H9 (cell line): ENCODE data around the gene AFDN. TPM values are rescaled to one million over a fixed set of nuclear protein-coding genes. Genes with fewer than 3 reads are reported as not detected.

Experiments
- DNase-seq: peaks from one replicate; pipeline ENCODE4 v3.0.0-alpha.2; 2017
- H2AFZ ChIP-seq: one replicate; pipeline ENCODE4 v1.6.1; 2013; ENCODE audit warnings: mild to moderate bottlenecking, low read length, control low read depth, moderate library complexity
- H2AK5ac ChIP-seq: 2 replicates; pipeline ENCODE4 v1.6.1; 2013; ENCODE audit warnings: low read length, control low read depth, mixed read lengths; ENCODE audit not compliant: insufficient read length
- H2BK120ac ChIP-seq: one replicate; pipeline ENCODE4 v1.6.1; 2013; ENCODE audit warnings: low read depth, mild to moderate bottlenecking, low read length, control low read depth, inconsistent platforms; ENCODE audit not compliant: poor library complexity, severe bottlenecking
- H2BK12ac ChIP-seq: 2 replicates; pipeline ENCODE4 v1.6.1; 2013; ENCODE audit warnings: low read length, control low read depth, mixed read lengths, low read depth; ENCODE audit not compliant: insufficient read length
- H2BK15ac ChIP-seq: 2 replicates; pipeline ENCODE4 v1.6.1; 2013; ENCODE audit warnings: low read depth, low read length, control low read depth
- H2BK20ac ChIP-seq: one replicate; pipeline ENCODE4 v1.6.1; 2013; ENCODE audit warnings: low read depth, mild to moderate bottlenecking, low read length, control low read depth, inconsistent platforms; ENCODE audit not compliant: poor library complexity, severe bottlenecking
- H2BK5ac ChIP-seq: 2 replicates; pipeline ENCODE4 v1.6.1; 2013; ENCODE audit warnings: low read length, control low read depth, mixed read lengths; ENCODE audit not compliant: insufficient read length
- H3K14ac ChIP-seq: 2 replicates; pipeline ENCODE4 v1.6.1; 2013; ENCODE audit warnings: low read length, control low read depth; ENCODE audit not compliant: insufficient read depth
- H3K18ac ChIP-seq: 2 replicates; pipeline ENCODE4 v1.6.1; 2013; ENCODE audit warnings: low read depth, mild to moderate bottlenecking, mixed read lengths, low read length, control low read depth; ENCODE audit not compliant: insufficient read length
- H3K23ac ChIP-seq: 2 replicates; pipeline ENCODE4 v1.6.1; 2013; ENCODE audit warnings: low read length, control low read depth, mixed read lengths, low read depth; ENCODE audit not compliant: insufficient read length
- H3K23me2 ChIP-seq: 2 replicates; pipeline ENCODE4 v1.6.1; 2013; ENCODE audit warnings: low read depth, mild to moderate bottlenecking, mixed read lengths, low read length, control low read depth; ENCODE audit not compliant: insufficient read length, poor library complexity, severe bottlenecking
- H3K27ac ChIP-seq: 2 replicates; pipeline ENCODE4 v1.5.1; 2013; ENCODE audit warnings: low read length, control low read depth, mixed read lengths, low read depth; ENCODE audit not compliant: insufficient read length
- H3K27me3 ChIP-seq: 2 replicates; pipeline ENCODE4 v1.6.1; 2013; ENCODE audit warnings: low read length, control low read depth, inconsistent platforms; ENCODE audit not compliant: insufficient read depth
- H3K4ac ChIP-seq: 2 replicates; pipeline ENCODE4 v1.6.1; 2013; ENCODE audit warnings: low read depth, mild to moderate bottlenecking, control low read depth, inconsistent platforms, low read length, moderate library complexity
- H3K4me1 ChIP-seq: 2 replicates; pipeline ENCODE4 v1.6.1; 2013; ENCODE audit warnings: low read length, control low read depth, inconsistent platforms; ENCODE audit not compliant: insufficient read depth
- H3K4me2 ChIP-seq: 2 replicates; pipeline ENCODE4 v1.6.1; 2013; ENCODE audit warnings: low read length, control low read depth, mixed read lengths; ENCODE audit not compliant: insufficient read length, insufficient read depth
- H3K56ac ChIP-seq: 2 replicates; pipeline ENCODE4 v1.6.1; 2013; ENCODE audit warnings: low read depth, mild to moderate bottlenecking, mixed read lengths, low read length, control low read depth; ENCODE audit not compliant: insufficient read length
- H3K79me1 ChIP-seq: 2 replicates; pipeline ENCODE4 v1.6.1; 2013; ENCODE audit warnings: low read depth, mild to moderate bottlenecking, moderate library complexity, low read length, control low read depth, inconsistent platforms; ENCODE audit not compliant: insufficient read depth, poor library complexity, severe bottlenecking
- H3K79me2 ChIP-seq: 2 replicates; pipeline ENCODE4 v1.6.1; 2013; ENCODE audit warnings: low read length, control low read depth, inconsistent platforms; ENCODE audit not compliant: insufficient read depth
- H3K9ac ChIP-seq: 2 replicates; pipeline ENCODE4 v1.6.1; 2013; ENCODE audit warnings: low read length, control low read depth, mixed read lengths; ENCODE audit not compliant: insufficient read length; ENCODE audit errors: extremely low read depth
- H3K9me3 ChIP-seq: one replicate; pipeline ENCODE4 v1.6.1; 2013; ENCODE audit warnings: low read depth, low read length, inconsistent platforms; ENCODE audit not compliant: control insufficient read depth
- H3T11ph ChIP-seq: one replicate; pipeline ENCODE4 v1.6.1; 2013; ENCODE audit warnings: mild to moderate bottlenecking, low read length, control low read depth, inconsistent platforms
- H4K20me1 ChIP-seq: one replicate; pipeline ENCODE4 v1.6.1; 2013; ENCODE audit not compliant: control insufficient read depth, insufficient read length, insufficient read depth
- H4K5ac ChIP-seq: 2 replicates; pipeline ENCODE4 v1.6.1; 2013; ENCODE audit warnings: low read depth, mild to moderate bottlenecking, mixed read lengths, low read length, control low read depth; ENCODE audit not compliant: insufficient read length
- H4K8ac ChIP-seq: replicated peaks from 2 replicates; pipeline ENCODE4 v1.6.1; 2013; ENCODE audit warnings: low read length, control low read depth, mixed read lengths, low read depth; ENCODE audit not compliant: insufficient read length
- H4K91ac ChIP-seq: 2 replicates; pipeline ENCODE4 v1.6.1; 2013; ENCODE audit warnings: low read depth, mild to moderate bottlenecking, moderate library complexity, mixed read lengths, low read length, control low read depth; ENCODE audit not compliant: insufficient read length
- H3K27ac Mint-ChIP-seq, 3 experiments: 2 replicates in 2 of 3; 3 replicates in 1 of 3; pipeline ENCODE4 v1.8.0; 2020 to 2021; ENCODE audit warnings: mixed read lengths in 3 of 3, mild to moderate bottlenecking in 1 of 3, moderate library complexity in 1 of 3
- H3K27me3 Mint-ChIP-seq: 2 replicates; pipeline ENCODE4 v1.8.0; 2021; ENCODE audit warnings: low read depth, mild to moderate bottlenecking, moderate library complexity, mixed read lengths
- H3K36me3 Mint-ChIP-seq, 3 experiments: 2 replicates in 2 of 3; 3 replicates in 1 of 3; pipeline ENCODE4 v1.8.0; 2020 to 2021; ENCODE audit warnings: low read depth in 3 of 3, mixed read lengths in 3 of 3; ENCODE audit not compliant: insufficient read depth in 1 of 3
- H3K4me1 Mint-ChIP-seq, 2 experiments: 2 replicates each; pipeline ENCODE4 v1.8.0; 2020; ENCODE audit warnings: mixed read lengths in 2 of 2
- H3K4me3 Mint-ChIP-seq, 2 experiments: 2 replicates in 1 of 2; 3 replicates in 1 of 2; pipeline ENCODE4 v1.8.0; 2020 to 2021; ENCODE audit warnings: mild to moderate bottlenecking in 2 of 2, mixed read lengths in 2 of 2, moderate library complexity in 1 of 2
- H3K9me3 Mint-ChIP-seq, 2 experiments: 2 replicates in 1 of 2; 3 replicates in 1 of 2; pipeline ENCODE4 v1.8.0; 2020; ENCODE audit warnings: mild to moderate bottlenecking in 2 of 2, mixed read lengths in 2 of 2, moderate library complexity in 1 of 2
- CTCF ChIP-seq: fragments of 200-600 bp; sonication (generic); conservative IDR thresholded peaks from 3 replicates; pipeline ENCODE4 v1.8.0; 2021; ENCODE audit warnings: antibody characterized with exemption, mild to moderate bottlenecking
- total RNA-seq: library from RNA; stranded (reverse); gene quantifications from 2 replicates; pipeline ENCODE4 v1.2.1, GENCODE V29; 2021

Gene AFDN
- total RNA-seq, 1 experiment from 2014 or later, result 157 TPM

DNA sequence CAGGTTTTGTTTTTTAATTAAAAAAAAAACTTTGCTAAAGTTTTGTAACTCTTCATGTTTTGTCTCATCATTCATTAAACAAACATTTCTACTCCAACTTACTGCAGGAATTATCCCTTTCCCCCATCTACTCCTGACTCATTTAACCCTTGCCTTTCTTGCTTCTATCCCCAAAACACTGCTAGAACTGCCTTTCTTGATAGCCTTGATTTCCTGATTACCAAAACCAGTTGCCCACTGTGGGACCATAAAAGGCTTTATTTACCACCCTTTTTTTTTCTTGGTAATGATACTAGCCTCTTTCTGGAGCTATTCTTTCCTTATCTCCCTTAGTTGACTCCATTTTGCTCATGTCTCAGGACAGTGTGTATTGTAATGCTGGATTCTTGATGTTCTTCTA, 15.3 kb downstream of the AFDN start:
- H2BK20ac ChIP-seq, result no peak overlapping the region
- H4K5ac ChIP-seq, result no peak overlapping the region
- H2AFZ ChIP-seq, result no peak overlapping the region
- H3K56ac ChIP-seq, result no peak overlapping the region
- no peak overlapping the region for H3T11ph ChIP-seq
- no peak overlapping the region for H3K4me3 Mint-ChIP-seq
- H3K14ac ChIP-seq, result no peak overlapping the region
- H3K4me1 Mint-ChIP-seq, result peaks cover 25 to 27% of the 10 kb centered on the region in 2 experiments
- no peak overlapping the region for H2BK120ac ChIP-seq
- no peak overlapping the region for H3K9ac ChIP-seq
- no peak overlapping the region for H2BK15ac ChIP-seq
- H3K27ac ChIP-seq, result no peak overlapping the region
- H3K9me3 Mint-ChIP-seq, result no peaks in the 10 kb centered on the region
- no peaks in the 10 kb centered on the region for H3K23me2 ChIP-seq
- H3K4me2 ChIP-seq, result no peak overlapping the region
- no peak overlapping the region for H3K18ac ChIP-seq
- no peaks in the 10 kb centered on the region for H4K20me1 ChIP-seq
- no peak overlapping the region for H2AK5ac ChIP-seq
- H3K36me3 Mint-ChIP-seq, result no peaks in the 10 kb centered on the region
- no peak overlapping the region for H2BK5ac ChIP-seq
- H3K4me1 ChIP-seq, result peaks cover 27% of the 10 kb centered on the region; the same call in 1 of the 2 replicates
- no peak overlapping the region for H4K91ac ChIP-seq
- H2BK12ac ChIP-seq, result no peak overlapping the region
- H3K27me3 ChIP-seq, result no peaks in the 10 kb centered on the region
- H3K27ac Mint-ChIP-seq, result no peak overlapping the region
- peaks cover 5% of the 10 kb centered on the region for H3K79me1 ChIP-seq
- peaks cover 57% of the 10 kb centered on the region for H3K79me2 ChIP-seq
- no peaks in the 10 kb centered on the region for H3K9me3 ChIP-seq
- H3K27me3 Mint-ChIP-seq, result no peaks in the 10 kb centered on the region
- no peak overlapping the region for H3K4ac ChIP-seq
- DNase-seq, result no peak
- H4K8ac ChIP-seq, result no peak overlapping the region
- no peak for TF ChIP-seq CTCF
- no peak overlapping the region for H3K23ac ChIP-seq
